OCI-LY7 (cell line): Measurements from ENCODE around the gene SUCLA2.

Source experiments
- CTCF ChIP-seq: fragments of 200-600 bp; sonication (generic); conservative IDR thresholded peaks from 2 replicates; pipeline ENCODE4 v1.5.1; 2014; ENCODE audit warnings: mild to moderate bottlenecking, antibody characterized with exemption, low read length, moderate library complexity, mixed read lengths
- EZH2phosphoT487 ChIP-seq: fragments of 200-600 bp; sonication (generic); IDR thresholded peaks from 2 replicates; pipeline ENCODE4 v1.6.1; 2018; ENCODE audit warnings: low read depth, borderline replicate concordance, mild to moderate bottlenecking, mixed run types, antibody characterized with exemption, low read length, moderate library complexity, mixed read lengths

GRCh38 chr13:48028066-48028465 lies 27.0 kb upstream of the SUCLA2 start:
- TF ChIP-seq CTCF = no peak
- TF ChIP-seq EZH2phosphoT487 = no peak
